Panc1 (cell line): ENCODE measurements around the gene MPLKIP. TPM values are rescaled to one million over a fixed set of nuclear protein-coding genes. Genes with fewer than 3 reads are reported as not detected.

Experiments used
- ATAC-seq: fragments of 200-7000 bp; cut with Tn5 transposase; 2 replicates; pipeline ENCODE4 v1.9.1; 2020; ENCODE audit warnings: mild to moderate bottlenecking, moderate library complexity
- BruUV-seq: library from RNA; stranded (reverse); fragments of 400-500 nt; replicated peaks from 2 replicates; lab custom pipeline; 2021; lab: Mats Ljungman, UMichigan
- CTCF ChIA-PET: fragments of 300-600 bp; sonication (Branson Sonifier 250); formaldehyde crosslinking; loops from one replicate; lab custom pipeline; 2022; ENCODE audit warnings: antibody characterized with exemption; lab: Charles Lee
- POLR2A ChIA-PET: fragments of 300-600 bp; sonication (Branson Sonifier 250); formaldehyde crosslinking; loops from one replicate; lab custom pipeline; 2022; ENCODE audit warnings: antibody characterized with exemption; lab: Charles Lee
- DNase-seq: peaks from one replicate; pipeline ENCODE4 v3.0.0-alpha.2; 2010; ENCODE audit warnings: low read depth, low spot score
- H3K27ac ChIP-seq: 2 replicates; pipeline ENCODE4 v1.5.1; 2011; ENCODE audit warnings: mild to moderate bottlenecking, low read length, inconsistent platforms
- H3K27me3 ChIP-seq: fragments of 200-500 bp; sonication (Bioruptor generic); 2 replicates; pipeline ENCODE4 v1.6.0; 2014; ENCODE audit warnings: low read length, inconsistent platforms; ENCODE audit not compliant: control insufficient read depth, insufficient read depth
- H3K36me3 ChIP-seq: fragments of 200-500 bp; sonication (Bioruptor generic); 2 replicates; pipeline ENCODE4 v1.5.1; 2014; ENCODE audit warnings: inconsistent platforms, mild to moderate bottlenecking, low read length, moderate library complexity; ENCODE audit not compliant: control insufficient read depth, insufficient read depth
- H3K4me1 ChIP-seq: 2 replicates; pipeline ENCODE4 v1.5.1; 2011; ENCODE audit warnings: inconsistent platforms, mild to moderate bottlenecking, low read length, moderate library complexity; ENCODE audit not compliant: control insufficient read depth, insufficient read depth
- H3K4me3 ChIP-seq, 2 experiments: 2 replicates each; pipeline ENCODE4 v1.5.1; 2011 to 2012; ENCODE audit warnings: low read depth in 2 of 2, low read length in 2 of 2, mild to moderate bottlenecking in 2 of 2, inconsistent platforms in 1 of 2, moderate library complexity in 1 of 2
- H3K9me3 ChIP-seq: fragments of 200-500 bp; sonication (Bioruptor generic); 2 replicates; pipeline ENCODE4 v1.5.1; 2014; ENCODE audit warnings: low read depth, mild to moderate bottlenecking, inconsistent platforms, low read length, moderate library complexity; ENCODE audit not compliant: control insufficient read depth, insufficient read depth
- CTCF ChIP-seq: fragments of 450-650 bp; IDR thresholded peaks from 2 replicates; pipeline ENCODE4 v1.5.1; 2017; ENCODE audit warnings: mild to moderate bottlenecking
- POLR2AphosphoS5 ChIP-seq: IDR thresholded peaks from 2 replicates; pipeline ENCODE4 v1.6.1; 2012; ENCODE audit warnings: mild to moderate bottlenecking, low read depth, low read length, moderate library complexity
- REST ChIP-seq, 2 experiments: IDR thresholded peaks; 2 replicates each; pipeline ENCODE4 v1.6.1; 2011 to 2012; ENCODE audit warnings: low read depth in 2 of 2, control low read depth in 1 of 2, low read length in 1 of 2, mild to moderate bottlenecking in 1 of 2, moderate library complexity in 1 of 2; ENCODE audit not compliant: insufficient read depth in 1 of 2
- SIN3A ChIP-seq: IDR thresholded peaks from 2 replicates; pipeline ENCODE4 v1.6.1; 2012; ENCODE audit warnings: low read depth, mild to moderate bottlenecking, low read length, moderate library complexity, borderline replicate concordance; ENCODE audit not compliant: insufficient read depth
- TCF7L2 ChIP-seq: IDR thresholded peaks from 2 replicates; pipeline ENCODE4 v1.6.1; 2011; ENCODE audit warnings: mild to moderate bottlenecking, low read depth, low read length, inconsistent platforms
- in situ Hi-C: cut with HindIII; loops from 2 replicates; pipeline ENCODE4 v1.10.0; 2016; ENCODE audit warnings: low sequenced_read_pairs, low pct_unique_long_range_greater_than_20kb
- intact Hi-C: fragments of 100-400 bp; cut with micrococcal nuclease; formaldehyde crosslinking; loops from one replicate; pipeline ENCODE4 v1.10.0; 2022; ENCODE audit not compliant: unreplicated experiment
- total RNA-seq: library from RNA; stranded (reverse); gene quantifications from one replicate; pipeline ENCODE4 v1.2.1, GENCODE V29; 2021; ENCODE audit not compliant: unreplicated experiment

MPLKIP gene
- total RNA-seq, 1 experiment from 2014 or later: 42.6 TPM

GRCh38 chr7:40092182-40092581 is 42.2 kb downstream of the MPLKIP start:
- Histone ChIP-seq H3K27me3 (no peaks in the 10 kb centered on the region), H3K4me3 (no peak overlapping the region), H3K36me3 (peaks cover 42% of the 10 kb centered on the region), H3K9me3 (no peaks in the 10 kb centered on the region), H3K27ac (no peak overlapping the region), H3K4me1 (peaks cover 6% of the 10 kb centered on the region; the same call in 1 of the 2 replicates)
- BruUV-seq: no TSS peak
- no peak for TF ChIP-seq CTCF
- no peak for TF ChIP-seq POLR2AphosphoS5
- TF ChIP-seq TCF7L2: no peak
- TF ChIP-seq SIN3A: no peak
- TF ChIP-seq REST (IDR thresholded peaks at IDR 0.05; ENCODE audit: insufficient read depth in 1 of 2, low read depth in 2 of 2, low read length in 1 of 2): no peak
- no peak for DNase-seq
- in situ Hi-C loops (no loop called here), intact Hi-C loops (no loop called here)
- ChIA-PET CTCF (no interaction called here), POLR2A (no interaction called here)
- ATAC-seq: no peak

GRCh38 chr7:40077849-40078248 is 56.6 kb downstream of the MPLKIP start:
- DNase-seq (no peak), ATAC-seq (no peak)
- intact Hi-C loops: no loop called here
- TF ChIP-seq CTCF (no peak), SIN3A (no peak), TCF7L2 (no peak), POLR2AphosphoS5 (no peak), REST (IDR thresholded peaks at IDR 0.05; ENCODE audit: insufficient read depth in 1 of 2, low read depth in 2 of 2, low read length in 1 of 2) (no peak)
- H3K4me1 ChIP-seq: no peaks in the 10 kb centered on the region
- H3K9me3 ChIP-seq: no peaks in the 10 kb centered on the region
- ChIA-PET CTCF (no interaction called here), POLR2A (no interaction called here)
- BruUV-seq: no TSS peak
- no peaks in the 10 kb centered on the region for H3K27me3 ChIP-seq
- no peak overlapping the region for H3K4me3 ChIP-seq
- H3K27ac ChIP-seq: peak overlapping the region; percentile 18; the same call in 1 of the 2 replicates
- in situ Hi-C loops: no loop called here
- 0 out of 2 replicates have a peak, but pooled peaks cover 5% of the 10 kb centered on the region for H3K36me3 ChIP-seq

Other genes starting within 250 kb of the MPLKIP start
- gene CDK13, start 184.4 kb downstream of the MPLKIP start, total RNA-seq: 52.0 TPM
- gene SUGCT, start 383 bp upstream of the MPLKIP start, total RNA-seq: 3.1 TPM